HCT116 (cell line): ENCODE results near the gene CCDC66. TPM values are rescaled to one million over a fixed set of nuclear protein-coding genes. Genes with fewer than 3 reads are reported as not detected.

Experiments used
- ATAC-seq: fragments of 200-7000 bp; cut with Tn5 transposase; 2 replicates; pipeline ENCODE4 v1.9.1; 2020; ENCODE audit warnings: mild to moderate bottlenecking, moderate library complexity
- BruUV-seq: library from RNA; stranded (reverse); fragments of 400-500 nt; replicated peaks from 2 replicates; lab custom pipeline; 2021; lab: Mats Ljungman, UMichigan
- CTCF ChIA-PET: fragments of 300-600 bp; sonication (Branson Sonifier 250); formaldehyde crosslinking; loops from one replicate; lab custom pipeline; 2021; ENCODE audit warnings: antibody characterized with exemption; lab: Charles Lee
- POLR2A ChIA-PET: fragments of 300-600, 350-600 bp; sonication (Branson Sonifier 250); formaldehyde crosslinking; loops from one replicate; lab custom pipeline; 2021; ENCODE audit warnings: antibody characterized with exemption; lab: Charles Lee
- RAD21 ChIA-PET, 2 experiments: fragments of 300-600 bp; sonication (Branson Sonifier 250); formaldehyde crosslinking; loops; one replicate each; lab custom pipeline; 2023; ENCODE audit warnings: low total read pairs in 2 of 2; ENCODE audit not compliant: uncharacterized antibody in 2 of 2, unreplicated experiment in 2 of 2, low non-redundant PET in 1 of 2; lab: Charles Lee
- DNase-seq: peaks from one replicate; pipeline ENCODE4 v3.0.0-alpha.2; 2010; ENCODE audit warnings: low read depth, low spot score
- H2AFZ ChIP-seq: fragments of 200-600 bp; shearing (Covaris generic), sonication (generic); 2 replicates; pipeline ENCODE4 v1.6.1; 2017; ENCODE audit warnings: low read depth, mixed run types, mixed read lengths, antibody characterized with exemption, low read length; ENCODE audit not compliant: poor library complexity, severe bottlenecking
- H3K27ac ChIP-seq: 2 replicates; pipeline ENCODE4 v1.5.1; 2012; ENCODE audit warnings: low read depth, low read length
- H3K27me3 ChIP-seq: fragments of 200-600 bp; sonication (generic); 2 replicates; pipeline ENCODE4 v1.6.1; 2016; ENCODE audit warnings: mixed run types, low read length, mixed read lengths; ENCODE audit not compliant: insufficient read depth
- H3K36me3 ChIP-seq, 2 experiments: fragments of 200-500 bp in 1 of 2; fragments of 200-600 bp in 1 of 2; sonication (Bioruptor generic) in 1 of 2; sonication (generic) in 1 of 2; 2 replicates each; pipeline versions ENCODE4 v1.5.1 to v1.6.1; 2014 to 2016; ENCODE audit warnings: low read length in 2 of 2, inconsistent platforms in 1 of 2, mixed read lengths in 1 of 2, mixed run types in 1 of 2; ENCODE audit not compliant: insufficient read depth in 2 of 2, control insufficient read depth in 1 of 2
- H3K4me1 ChIP-seq, 2 experiments: fragments of 200-600 bp in 1 of 2; sonication (generic) in 1 of 2; 2 replicates each; pipeline versions ENCODE4 v1.5.1 to v1.6.1; 2012 to 2017; ENCODE audit warnings: low read length in 2 of 2, inconsistent platforms in 1 of 2, mild to moderate bottlenecking in 1 of 2, mixed read lengths in 1 of 2, mixed run types in 1 of 2, moderate library complexity in 1 of 2; ENCODE audit not compliant: insufficient read depth in 2 of 2, control insufficient read depth in 1 of 2
- H3K4me2 ChIP-seq: fragments of 200-600 bp; sonication (generic); 2 replicates; pipeline ENCODE4 v1.6.1; 2017; ENCODE audit warnings: mixed run types, low read length, mixed read lengths
- H3K4me3 ChIP-seq, 2 experiments: fragments of 200-600 bp in 1 of 2; sonication (generic) in 1 of 2; replicated peaks in 1 of 2; 2 replicates each; pipeline ENCODE4 v1.5.1; 2011 to 2016; ENCODE audit warnings: low read length in 2 of 2, control low read depth in 1 of 2, low read depth in 1 of 2, mild to moderate bottlenecking in 1 of 2, mixed read lengths in 1 of 2, mixed run types in 1 of 2
- H3K79me2 ChIP-seq: fragments of 200-600 bp; sonication (generic); 2 replicates; pipeline ENCODE4 v1.6.1; 2017; ENCODE audit warnings: mild to moderate bottlenecking, mixed run types, low read length, moderate library complexity, mixed read lengths; ENCODE audit not compliant: insufficient read depth
- H3K9ac ChIP-seq: fragments of 200-600 bp; sonication (generic); 2 replicates; pipeline ENCODE4 v1.6.1; 2016; ENCODE audit warnings: low read length, mixed read lengths
- H3K9me2 ChIP-seq: fragments of 200-600 bp; sonication (generic), shearing (Covaris generic); 2 replicates; pipeline ENCODE4 v1.6.1; 2017; ENCODE audit warnings: mixed run types, mild to moderate bottlenecking, moderate library complexity; ENCODE audit not compliant: insufficient read depth
- H3K9me3 ChIP-seq, 2 experiments: fragments of 200-500 bp in 1 of 2; fragments of 200-600 bp in 1 of 2; sonication (Bioruptor generic) in 1 of 2; sonication (generic) in 1 of 2; 2 replicates each; pipeline ENCODE4 v1.6.1; 2014 to 2017; ENCODE audit warnings: low read length in 2 of 2, mixed read lengths in 2 of 2, inconsistent platforms in 1 of 2, low read depth in 1 of 2, mild to moderate bottlenecking in 1 of 2, mixed run types in 1 of 2, moderate library complexity in 1 of 2; ENCODE audit not compliant: control insufficient read depth in 1 of 2, insufficient read depth in 1 of 2
- H4K20me1 ChIP-seq: fragments of 200-600 bp; sonication (generic), shearing (Covaris generic); 2 replicates; pipeline ENCODE4 v1.6.1; 2017; ENCODE audit warnings: mixed run types, mild to moderate bottlenecking, moderate library complexity; ENCODE audit not compliant: insufficient read depth
- CBX3 ChIP-seq: IDR thresholded peaks from 2 replicates; pipeline ENCODE4 v1.6.1; 2012; ENCODE audit warnings: low read depth
- EGR1 ChIP-seq: IDR thresholded peaks from 2 replicates; pipeline ENCODE4 v1.6.1; 2012; ENCODE audit warnings: low read depth
- EZH2 ChIP-seq: fragments of 200-600 bp; sonication (generic); IDR thresholded peaks from 2 replicates; pipeline ENCODE4 v1.6.1; 2017; ENCODE audit warnings: antibody characterized with exemption, mixed run types
- EZH2phosphoT487 ChIP-seq: fragments of 200-600 bp; IDR thresholded peaks from 2 replicates; pipeline ENCODE4 v1.6.1; 2018; ENCODE audit warnings: antibody characterized with exemption, borderline replicate concordance
- FOSL1 ChIP-seq: IDR thresholded peaks from 2 replicates; pipeline ENCODE4 v1.6.1; 2012; ENCODE audit warnings: low read depth
- JUND ChIP-seq: IDR thresholded peaks from 2 replicates; pipeline ENCODE4 v1.6.1; 2012
- POLR2AphosphoS5 ChIP-seq: IDR thresholded peaks from 2 replicates; pipeline ENCODE4 v1.6.1; 2011; ENCODE audit warnings: mild to moderate bottlenecking, low read depth, low read length, moderate library complexity
- REST ChIP-seq: IDR thresholded peaks from 2 replicates; pipeline ENCODE4 v1.6.1; 2012; ENCODE audit warnings: low read depth
- SP1 ChIP-seq: IDR thresholded peaks from 2 replicates; pipeline ENCODE4 v1.6.1; 2012; ENCODE audit warnings: low read depth
- SRF ChIP-seq: IDR thresholded peaks from 2 replicates; pipeline ENCODE4 v1.6.1; 2012; ENCODE audit warnings: low read depth
- TCF7L2 ChIP-seq: IDR thresholded peaks from 2 replicates; pipeline ENCODE4 v1.7.0; 2011; ENCODE audit warnings: borderline replicate concordance, inconsistent platforms; ENCODE audit not compliant: insufficient read depth, insufficient read length; ENCODE audit errors: extremely low read depth
- YY1 ChIP-seq: IDR thresholded peaks from 2 replicates; pipeline ENCODE4 v1.6.1; 2011; ENCODE audit warnings: low read length, low read depth, moderate library complexity, mild to moderate bottlenecking; ENCODE audit not compliant: insufficient replicate concordance; ENCODE audit errors: extremely low read depth
- ZFX ChIP-seq: fragments of 450-650 bp; IDR thresholded peaks from 2 replicates; pipeline ENCODE4 v1.6.1; 2017
- ZNF274 ChIP-seq: fragments of 200-500 bp; sonication (Bioruptor generic); IDR thresholded peaks from 2 replicates; pipeline ENCODE4 v1.6.1; 2014; ENCODE audit warnings: mild to moderate bottlenecking, low read depth, low read length, inconsistent platforms
- intact Hi-C: fragments of 100-400 bp; cut with micrococcal nuclease; formaldehyde crosslinking; loops from 2 replicates; pipeline ENCODE4 v1.10.0; 2022
- total RNA-seq: library from RNA; stranded (reverse); gene quantifications from one replicate; pipeline ENCODE4 v1.2.1, GENCODE V29; 2021; ENCODE audit not compliant: unreplicated experiment
- TF ChIP-seq, protein P1 (sequence below): IDR thresholded peaks from 2 replicates; pipeline ENCODE4 v1.6.1; 2012
- TF ChIP-seq, protein P2 (sequence below): IDR thresholded peaks from 2 replicates; pipeline ENCODE4 v1.6.1; 2012
- TF ChIP-seq, protein P3 (sequence below), 3 experiments: fragments of 200-600 bp in 1 of 3; sonication (generic) in 1 of 3; IDR thresholded peaks in 2 of 3; conservative IDR thresholded peaks in 1 of 3; 2 replicates each; pipeline ENCODE4 v1.5.1; 2012 to 2017; ENCODE audit warnings: low read depth in 2 of 3, low read length in 2 of 3, antibody characterized with exemption in 1 of 3, borderline replicate concordance in 1 of 3, control low read depth in 1 of 3, mild to moderate bottlenecking in 1 of 3, mixed read lengths in 1 of 3, mixed run types in 1 of 3, moderate library complexity in 1 of 3; ENCODE audit not compliant: insufficient read depth in 1 of 3

CCDC66 gene
- total RNA-seq, 1 experiment from 2014 or later: 16.9 TPM

DNA sequence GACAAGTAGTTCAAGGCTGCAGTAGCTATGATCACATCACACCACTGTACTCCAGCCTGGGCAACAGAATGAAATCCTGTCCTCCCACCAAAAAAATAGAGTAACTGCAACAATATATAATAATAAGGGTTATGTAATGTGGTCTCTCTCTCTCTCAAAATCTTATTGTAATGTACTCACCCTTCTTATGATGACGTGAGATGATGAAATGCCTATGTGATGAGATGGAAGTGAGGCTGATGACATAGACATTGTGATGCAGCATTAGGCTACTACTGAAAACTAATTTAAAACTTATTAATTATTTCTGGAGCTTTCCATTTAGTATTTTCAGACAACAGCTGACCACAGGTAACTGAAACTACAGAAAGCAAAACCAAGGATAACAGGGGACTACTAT, 98.7 kb downstream of the CCDC66 start:
- H3K36me3 ChIP-seq: peaks cover 16% of the 10 kb centered on the region in 2 experiments
- TF ChIP-seq POLR2AphosphoS5 (no peak), CBX3 (no peak), EZH2phosphoT487 (no peak), ZFX (no peak), TCF7L2 (no peak), FOSL1 (no peak), YY1 (no peak), EZH2 (no peak), JUND (no peak), SP1 (no peak), ZNF274 (no peak), SRF (no peak), EGR1 (no peak), REST (no peak)
- TF ChIP-seq, protein P1, sequence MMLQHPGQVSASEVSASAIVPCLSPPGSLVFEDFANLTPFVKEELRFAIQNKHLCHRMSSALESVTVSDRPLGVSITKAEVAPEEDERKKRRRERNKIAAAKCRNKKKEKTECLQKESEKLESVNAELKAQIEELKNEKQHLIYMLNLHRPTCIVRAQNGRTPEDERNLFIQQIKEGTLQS: no peak
- TF ChIP-seq, protein P2, sequence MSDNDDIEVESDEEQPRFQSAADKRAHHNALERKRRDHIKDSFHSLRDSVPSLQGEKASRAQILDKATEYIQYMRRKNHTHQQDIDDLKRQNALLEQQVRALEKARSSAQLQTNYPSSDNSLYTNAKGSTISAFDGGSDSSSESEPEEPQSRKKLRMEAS: no peak
- TF ChIP-seq, protein P3, sequence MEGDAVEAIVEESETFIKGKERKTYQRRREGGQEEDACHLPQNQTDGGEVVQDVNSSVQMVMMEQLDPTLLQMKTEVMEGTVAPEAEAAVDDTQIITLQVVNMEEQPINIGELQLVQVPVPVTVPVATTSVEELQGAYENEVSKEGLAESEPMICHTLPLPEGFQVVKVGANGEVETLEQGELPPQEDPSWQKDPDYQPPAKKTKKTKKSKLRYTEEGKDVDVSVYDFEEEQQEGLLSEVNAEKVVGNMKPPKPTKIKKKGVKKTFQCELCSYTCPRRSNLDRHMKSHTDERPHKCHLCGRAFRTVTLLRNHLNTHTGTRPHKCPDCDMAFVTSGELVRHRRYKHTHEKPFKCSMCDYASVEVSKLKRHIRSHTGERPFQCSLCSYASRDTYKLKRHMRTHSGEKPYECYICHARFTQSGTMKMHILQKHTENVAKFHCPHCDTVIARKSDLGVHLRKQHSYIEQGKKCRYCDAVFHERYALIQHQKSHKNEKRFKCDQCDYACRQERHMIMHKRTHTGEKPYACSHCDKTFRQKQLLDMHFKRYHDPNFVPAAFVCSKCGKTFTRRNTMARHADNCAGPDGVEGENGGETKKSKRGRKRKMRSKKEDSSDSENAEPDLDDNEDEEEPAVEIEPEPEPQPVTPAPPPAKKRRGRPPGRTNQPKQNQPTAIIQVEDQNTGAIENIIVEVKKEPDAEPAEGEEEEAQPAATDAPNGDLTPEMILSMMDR (IDR thresholded peaks at IDR 0.05 in 2 of 3, conservative IDR thresholded peaks at IDR 0.05 in 1 of 3; ENCODE audit: borderline replicate concordance in 1 of 3, insufficient read depth in 1 of 3, low read depth in 2 of 3, low read length in 2 of 3): no peak
- DNase-seq: no peak

More for the DNA sequence above, 98.7 kb downstream of the CCDC66 start:
- no peak for ATAC-seq
- Histone ChIP-seq H3K9ac (no peak overlapping the region), H3K4me1 (no peaks in the 10 kb centered on the region), H2AFZ (no peak overlapping the region), H3K9me3 (no peaks in the 10 kb centered on the region), H3K27me3 (no peaks in the 10 kb centered on the region), H4K20me1 (no peaks in the 10 kb centered on the region), H3K9me2 (no peaks in the 10 kb centered on the region), H3K27ac (no peak overlapping the region), H3K79me2 (peaks cover 34% of the 10 kb centered on the region), H3K4me2 (no peak overlapping the region), H3K4me3 (no peak overlapping the region)
- intact Hi-C loops: no loop called here
- RAD21 ChIA-PET: no interaction called here
- CTCF ChIA-PET: no interaction called here
- POLR2A ChIA-PET: no interaction called here
- BruUV-seq: no TSS peak
